H9 (cell line): ENCODE measurements around the gene SPATA16. TPM values are rescaled to one million over a fixed set of nuclear protein-coding genes. Genes with fewer than 3 reads are reported as not detected.
"Not testable (repeated sequence)": the region's sequence is repeated elsewhere in the genome, so short reads cannot be mapped to it uniquely, and the experiment has no call there.

Source experiments
- DNase-seq: peaks from one replicate; pipeline ENCODE4 v3.0.0-alpha.2; 2017
- H2AFZ ChIP-seq: one replicate; pipeline ENCODE4 v1.6.1; 2013; ENCODE audit warnings: mild to moderate bottlenecking, low read length, control low read depth, moderate library complexity
- H2AK5ac ChIP-seq: 2 replicates; pipeline ENCODE4 v1.6.1; 2013; ENCODE audit warnings: low read length, control low read depth, mixed read lengths; ENCODE audit not compliant: insufficient read length
- H2BK120ac ChIP-seq: one replicate; pipeline ENCODE4 v1.6.1; 2013; ENCODE audit warnings: low read depth, mild to moderate bottlenecking, low read length, control low read depth, inconsistent platforms; ENCODE audit not compliant: poor library complexity, severe bottlenecking
- H2BK12ac ChIP-seq: 2 replicates; pipeline ENCODE4 v1.6.1; 2013; ENCODE audit warnings: low read length, control low read depth, mixed read lengths, low read depth; ENCODE audit not compliant: insufficient read length
- H2BK15ac ChIP-seq: 2 replicates; pipeline ENCODE4 v1.6.1; 2013; ENCODE audit warnings: low read depth, low read length, control low read depth
- H2BK20ac ChIP-seq: one replicate; pipeline ENCODE4 v1.6.1; 2013; ENCODE audit warnings: low read depth, mild to moderate bottlenecking, low read length, control low read depth, inconsistent platforms; ENCODE audit not compliant: poor library complexity, severe bottlenecking
- H2BK5ac ChIP-seq: 2 replicates; pipeline ENCODE4 v1.6.1; 2013; ENCODE audit warnings: low read length, control low read depth, mixed read lengths; ENCODE audit not compliant: insufficient read length
- H3K14ac ChIP-seq: 2 replicates; pipeline ENCODE4 v1.6.1; 2013; ENCODE audit warnings: low read length, control low read depth; ENCODE audit not compliant: insufficient read depth
- H3K18ac ChIP-seq: 2 replicates; pipeline ENCODE4 v1.6.1; 2013; ENCODE audit warnings: low read depth, mild to moderate bottlenecking, mixed read lengths, low read length, control low read depth; ENCODE audit not compliant: insufficient read length
- H3K23ac ChIP-seq: 2 replicates; pipeline ENCODE4 v1.6.1; 2013; ENCODE audit warnings: low read length, control low read depth, mixed read lengths, low read depth; ENCODE audit not compliant: insufficient read length
- H3K23me2 ChIP-seq: 2 replicates; pipeline ENCODE4 v1.6.1; 2013; ENCODE audit warnings: low read depth, mild to moderate bottlenecking, mixed read lengths, low read length, control low read depth; ENCODE audit not compliant: insufficient read length, poor library complexity, severe bottlenecking
- H3K27ac ChIP-seq: 2 replicates; pipeline ENCODE4 v1.5.1; 2013; ENCODE audit warnings: low read length, control low read depth, mixed read lengths, low read depth; ENCODE audit not compliant: insufficient read length
- H3K27me3 ChIP-seq: 2 replicates; pipeline ENCODE4 v1.6.1; 2013; ENCODE audit warnings: low read length, control low read depth, inconsistent platforms; ENCODE audit not compliant: insufficient read depth
- H3K4ac ChIP-seq: 2 replicates; pipeline ENCODE4 v1.6.1; 2013; ENCODE audit warnings: low read depth, mild to moderate bottlenecking, control low read depth, inconsistent platforms, low read length, moderate library complexity
- H3K4me1 ChIP-seq: 2 replicates; pipeline ENCODE4 v1.6.1; 2013; ENCODE audit warnings: low read length, control low read depth, inconsistent platforms; ENCODE audit not compliant: insufficient read depth
- H3K4me2 ChIP-seq: 2 replicates; pipeline ENCODE4 v1.6.1; 2013; ENCODE audit warnings: low read length, control low read depth, mixed read lengths; ENCODE audit not compliant: insufficient read length, insufficient read depth
- H3K56ac ChIP-seq: 2 replicates; pipeline ENCODE4 v1.6.1; 2013; ENCODE audit warnings: low read depth, mild to moderate bottlenecking, mixed read lengths, low read length, control low read depth; ENCODE audit not compliant: insufficient read length
- H3K79me1 ChIP-seq: 2 replicates; pipeline ENCODE4 v1.6.1; 2013; ENCODE audit warnings: low read depth, mild to moderate bottlenecking, moderate library complexity, low read length, control low read depth, inconsistent platforms; ENCODE audit not compliant: insufficient read depth, poor library complexity, severe bottlenecking
- H3K79me2 ChIP-seq: 2 replicates; pipeline ENCODE4 v1.6.1; 2013; ENCODE audit warnings: low read length, control low read depth, inconsistent platforms; ENCODE audit not compliant: insufficient read depth
- H3K9ac ChIP-seq: 2 replicates; pipeline ENCODE4 v1.6.1; 2013; ENCODE audit warnings: low read length, control low read depth, mixed read lengths; ENCODE audit not compliant: insufficient read length; ENCODE audit errors: extremely low read depth
- H3K9me3 ChIP-seq: one replicate; pipeline ENCODE4 v1.6.1; 2013; ENCODE audit warnings: low read depth, low read length, inconsistent platforms; ENCODE audit not compliant: control insufficient read depth
- H3T11ph ChIP-seq: one replicate; pipeline ENCODE4 v1.6.1; 2013; ENCODE audit warnings: mild to moderate bottlenecking, low read length, control low read depth, inconsistent platforms
- H4K20me1 ChIP-seq: one replicate; pipeline ENCODE4 v1.6.1; 2013; ENCODE audit not compliant: control insufficient read depth, insufficient read length, insufficient read depth
- H4K5ac ChIP-seq: 2 replicates; pipeline ENCODE4 v1.6.1; 2013; ENCODE audit warnings: low read depth, mild to moderate bottlenecking, mixed read lengths, low read length, control low read depth; ENCODE audit not compliant: insufficient read length
- H4K8ac ChIP-seq: replicated peaks from 2 replicates; pipeline ENCODE4 v1.6.1; 2013; ENCODE audit warnings: low read length, control low read depth, mixed read lengths, low read depth; ENCODE audit not compliant: insufficient read length
- H4K91ac ChIP-seq: 2 replicates; pipeline ENCODE4 v1.6.1; 2013; ENCODE audit warnings: low read depth, mild to moderate bottlenecking, moderate library complexity, mixed read lengths, low read length, control low read depth; ENCODE audit not compliant: insufficient read length
- H3K27ac Mint-ChIP-seq, 3 experiments: 2 replicates in 2 of 3; 3 replicates in 1 of 3; pipeline ENCODE4 v1.8.0; 2020 to 2021; ENCODE audit warnings: mixed read lengths in 3 of 3, mild to moderate bottlenecking in 1 of 3, moderate library complexity in 1 of 3
- H3K27me3 Mint-ChIP-seq: 2 replicates; pipeline ENCODE4 v1.8.0; 2021; ENCODE audit warnings: low read depth, mild to moderate bottlenecking, moderate library complexity, mixed read lengths
- H3K36me3 Mint-ChIP-seq, 3 experiments: 2 replicates in 2 of 3; 3 replicates in 1 of 3; pipeline ENCODE4 v1.8.0; 2020 to 2021; ENCODE audit warnings: low read depth in 3 of 3, mixed read lengths in 3 of 3; ENCODE audit not compliant: insufficient read depth in 1 of 3
- H3K4me1 Mint-ChIP-seq, 2 experiments: 2 replicates each; pipeline ENCODE4 v1.8.0; 2020; ENCODE audit warnings: mixed read lengths in 2 of 2
- H3K4me3 Mint-ChIP-seq, 2 experiments: 2 replicates in 1 of 2; 3 replicates in 1 of 2; pipeline ENCODE4 v1.8.0; 2020 to 2021; ENCODE audit warnings: mild to moderate bottlenecking in 2 of 2, mixed read lengths in 2 of 2, moderate library complexity in 1 of 2
- H3K9me3 Mint-ChIP-seq, 2 experiments: 2 replicates in 1 of 2; 3 replicates in 1 of 2; pipeline ENCODE4 v1.8.0; 2020; ENCODE audit warnings: mild to moderate bottlenecking in 2 of 2, mixed read lengths in 2 of 2, moderate library complexity in 1 of 2
- CTCF ChIP-seq: fragments of 200-600 bp; sonication (generic); conservative IDR thresholded peaks from 3 replicates; pipeline ENCODE4 v1.8.0; 2021; ENCODE audit warnings: antibody characterized with exemption, mild to moderate bottlenecking
- WGBS: extraction: QIAGEN DNeasy Blood & Tissue Kit; methylation state at CpG from one replicate; pipeline ENCODE4 v1.1.7; 2013; ENCODE audit warnings: missing lambda C conversion rate, low lambda C conversion rate, mixed read lengths; ENCODE audit not compliant: insufficient read length; ENCODE audit errors: extremely low coverage; 5-methylcytosine and 5-hydroxymethylcytosine counted together
- total RNA-seq: library from RNA; stranded (reverse); gene quantifications from 2 replicates; pipeline ENCODE4 v1.2.1, GENCODE V29; 2021

Gene SPATA16
- total RNA-seq, 1 experiment from 2014 or later: not detected

GRCh38 chr3:173021547-173022185 is 119.4 kb downstream of the SPATA16 start:
- Histone ChIP-seq H3K27ac (no peak overlapping the region), H3K4me1 (peaks cover 7% of the 10 kb centered on the region), H2BK15ac (no peak overlapping the region), H4K8ac (no peak overlapping the region), H3K9me3 (no peaks in the 10 kb centered on the region), H3K9ac (no peak overlapping the region), H3K27me3 (no peaks in the 10 kb centered on the region), H3K79me2 (no peaks in the 10 kb centered on the region), H2AK5ac (no peak overlapping the region), H3K18ac (no peak overlapping the region), H2BK120ac (no peak overlapping the region), H2BK12ac (no peak overlapping the region), H4K5ac (no peak overlapping the region), H2BK20ac (no peak overlapping the region), H3T11ph (no peak overlapping the region), H4K20me1 (no peaks in the 10 kb centered on the region), H3K56ac (no peak overlapping the region), H3K23me2 (no peaks in the 10 kb centered on the region), H2AFZ (no peak overlapping the region), H4K91ac (no peak overlapping the region), H3K4me2 (no peak overlapping the region), H3K14ac (no peak overlapping the region), H3K23ac (no peak overlapping the region), H3K4ac (no peak overlapping the region), H3K79me1 (no peaks in the 10 kb centered on the region), H2BK5ac (no peak overlapping the region)
- no peak for DNase-seq
- no peak for TF ChIP-seq CTCF
- no CpG with 5 or more reads among the region's 2 CpGs for WGBS
- H3K27ac Mint-ChIP-seq: peak overlapping the region; percentile 3 to 80 (median 73); a peak in 3 of 7 replicates
- H3K36me3 Mint-ChIP-seq: no peaks in the 10 kb centered on the region
- no peaks in the 10 kb centered on the region for H3K27me3 Mint-ChIP-seq
- no peaks in the 10 kb centered on the region; a peak in 1 of 5 replicates for H3K9me3 Mint-ChIP-seq
- H3K4me1 Mint-ChIP-seq: peaks cover 35 to 41% of the 10 kb centered on the region in 2 experiments
- no peak overlapping the region for H3K4me3 Mint-ChIP-seq

GRCh38 chr3:173020128-173020527 is 120.9 kb downstream of the SPATA16 start:
- H2AFZ ChIP-seq: not testable (repeated sequence)
- peaks cover 31 to 39% of the 10 kb centered on the region in 2 experiments for H3K4me1 Mint-ChIP-seq

More at GRCh38 chr3:173020128-173020527, 120.9 kb downstream of the SPATA16 start:
- H2BK5ac ChIP-seq, H3K4me3 Mint-ChIP-seq, H3K27me3 ChIP-seq, H3K4ac ChIP-seq, H3K23me2 ChIP-seq, H3K18ac ChIP-seq, H3K9ac ChIP-seq, H3K27me3 Mint-ChIP-seq, H3K9me3 ChIP-seq, H3K36me3 Mint-ChIP-seq, H3K14ac ChIP-seq, H4K20me1 ChIP-seq, H3K79me2 ChIP-seq, H4K91ac ChIP-seq, H3K27ac Mint-ChIP-seq, H3K4me2 ChIP-seq, H3K4me1 ChIP-seq, H3K27ac ChIP-seq, H2BK15ac ChIP-seq, H3K9me3 Mint-ChIP-seq, H3K23ac ChIP-seq, DNase-seq, H3T11ph ChIP-seq, H2AK5ac ChIP-seq, H4K8ac ChIP-seq, H3K56ac ChIP-seq, H2BK12ac ChIP-seq, H3K79me1 ChIP-seq, H4K5ac ChIP-seq, H2BK20ac ChIP-seq, H2BK120ac ChIP-seq: not testable (repeated sequence)
- no CpG with 5 or more reads among the region's 7 CpGs for WGBS
